SIG-M5 treated with dmso at 0.1 percent for 504 hours (cell line): ENCODE data around the gene CCL14.
"Not testable (repeated sequence)": the region's sequence is repeated elsewhere in the genome, so short reads cannot be mapped to it uniquely, and the experiment has no call there.

ENCODE experiments used
- DNase-seq: peaks from one replicate; lab custom pipeline; 2025; ENCODE audit not compliant: unreplicated experiment; lab: John Stamatoyannopoulos, UW

Gene CCL14

GRCh38 chr17:35943537-35943936 lies 43.0 kb downstream of the CCL14 start, which contains the start of gene LYZL6:
TSS of gene LYZL6 (minus strand) at chr17:35943713. CDS start at chr17:35939356, 4,357 bp downstream.
- DNase-seq: no peak

DNA sequence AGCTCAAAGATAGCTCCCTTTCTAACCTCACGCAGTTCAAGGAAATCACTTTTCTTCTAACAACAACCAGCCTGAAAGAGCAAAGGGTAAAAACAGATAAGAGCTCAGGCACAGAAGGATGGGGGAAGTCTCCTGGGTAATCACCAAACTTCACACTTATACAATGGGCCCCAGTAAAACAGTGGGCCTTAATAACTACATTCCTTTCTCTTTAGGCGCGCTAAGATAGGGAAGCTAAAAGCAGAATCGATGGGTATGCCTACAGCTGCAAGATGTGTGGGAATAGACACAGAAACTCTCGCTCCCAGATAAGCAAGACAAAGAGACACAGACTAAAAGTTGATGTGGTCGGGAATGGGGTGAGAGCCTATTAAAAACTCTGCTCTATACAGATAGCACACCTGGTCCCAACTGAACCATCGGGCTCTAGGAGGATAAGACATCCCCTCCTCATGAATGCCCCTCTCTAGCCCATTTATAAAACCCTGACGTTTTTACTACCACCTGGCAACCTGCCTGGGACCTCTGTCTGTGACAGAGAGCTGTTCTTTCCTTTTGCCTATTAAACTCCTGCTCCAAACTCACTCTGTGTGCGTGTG lies 43.8 kb downstream of the CCL14 start:
- DNase-seq: no peak

DNA sequence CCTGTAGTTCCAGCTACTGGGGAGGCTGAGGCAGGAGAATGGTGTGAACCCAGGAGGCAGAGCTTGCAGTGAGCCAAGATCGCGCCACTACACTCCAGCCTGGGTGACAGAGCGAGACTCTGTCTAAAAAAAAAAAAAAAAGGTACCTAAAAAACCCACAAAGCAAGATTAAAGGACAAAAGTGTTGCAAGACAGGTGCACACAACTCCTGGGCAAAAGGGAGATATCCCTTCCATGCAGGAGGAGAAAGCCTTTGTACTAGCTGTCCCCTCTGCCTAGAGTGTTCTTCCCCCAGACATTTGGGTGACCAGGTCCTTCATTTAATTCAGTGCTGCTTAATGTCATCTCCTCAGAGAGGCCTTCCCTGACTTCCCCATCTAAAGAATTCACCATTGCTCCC lies 48.0 kb downstream of the CCL14 start:
- not testable (repeated sequence) for DNase-seq

GRCh38 chr17:35936063-35936462 lies 50.5 kb downstream of the CCL14 start:
- no peak for DNase-seq

GRCh38 chr17:35934760-35935159 lies 51.8 kb downstream of the CCL14 start:
- DNase-seq: no peak
